Naive B cell (primary cell): Measurements from ENCODE around the gene ZC3H15. TPM values are rescaled to one million over a fixed set of nuclear protein-coding genes. Genes with fewer than 3 reads are reported as not detected.
"Not testable (repeated sequence)": the region's sequence is repeated elsewhere in the genome, so short reads cannot be mapped to it uniquely, and the experiment has no call there.

Experiments
- ATAC-seq, 2 donors: fragments of 150-1000 bp; cut with Tn5 transposase; 2 replicates each; pipeline ENCODE4 v1.10.0; 2021; ENCODE audit warnings: low read depth in 2 of 2, mild to moderate bottlenecking in 2 of 2, moderate library complexity in 2 of 2
- DNase-seq: peaks from one replicate; pipeline ENCODE4 v3.0.0; 2022
- H3K27ac Mint-ChIP-seq, 6 donors: one replicate each; pipeline ENCODE4 v1.8.0; 2020 to 2022; ENCODE audit warnings: mild to moderate bottlenecking in 6 of 6, mixed read lengths in 6 of 6, moderate library complexity in 5 of 6, inconsistent platforms in 2 of 6
- H3K27me3 Mint-ChIP-seq, 3 donors: one replicate each; pipeline ENCODE4 v1.8.0; 2021 to 2022; ENCODE audit warnings: mixed read lengths in 3 of 3, mild to moderate bottlenecking in 1 of 3
- H3K36me3 Mint-ChIP-seq, 2 donors: one replicate each; pipeline ENCODE4 v1.8.0; 2020 to 2022; ENCODE audit warnings: mixed read lengths in 2 of 2, inconsistent platforms in 1 of 2, mild to moderate bottlenecking in 1 of 2
- H3K4me1 Mint-ChIP-seq, 3 donors: one replicate each; pipeline ENCODE4 v1.8.0; 2020 to 2022; ENCODE audit warnings: mixed read lengths in 3 of 3, inconsistent platforms in 1 of 3, mild to moderate bottlenecking in 1 of 3, moderate library complexity in 1 of 3
- H3K4me3 Mint-ChIP-seq, 8 donors: one replicate each; pipeline ENCODE4 v1.8.0; 2020 to 2022; ENCODE audit warnings: mild to moderate bottlenecking in 8 of 8, mixed read lengths in 8 of 8, moderate library complexity in 8 of 8, inconsistent platforms in 2 of 8
- H3K9me3 Mint-ChIP-seq, 7 donors: one replicate each; pipeline ENCODE4 v1.8.0; 2020 to 2022; ENCODE audit warnings: mixed read lengths in 7 of 7, mild to moderate bottlenecking in 5 of 7, inconsistent platforms in 2 of 7, moderate library complexity in 1 of 7
- polyA plus RNA-seq, 6 donors: library from polyadenylated mRNA; unstranded; fragments of 300-500 nt; fragmentation: Illumina TruSeq; gene quantifications; one replicate each; pipeline ENCODE4 v1.2.3, GENCODE V29; 2021; ENCODE audit warnings: low read depth in 6 of 6

The ZC3H15 gene
- 10 to 100 TPM; 50.2 to 73.9 (median 56.8) TPM for polyA plus RNA-seq

DNA sequence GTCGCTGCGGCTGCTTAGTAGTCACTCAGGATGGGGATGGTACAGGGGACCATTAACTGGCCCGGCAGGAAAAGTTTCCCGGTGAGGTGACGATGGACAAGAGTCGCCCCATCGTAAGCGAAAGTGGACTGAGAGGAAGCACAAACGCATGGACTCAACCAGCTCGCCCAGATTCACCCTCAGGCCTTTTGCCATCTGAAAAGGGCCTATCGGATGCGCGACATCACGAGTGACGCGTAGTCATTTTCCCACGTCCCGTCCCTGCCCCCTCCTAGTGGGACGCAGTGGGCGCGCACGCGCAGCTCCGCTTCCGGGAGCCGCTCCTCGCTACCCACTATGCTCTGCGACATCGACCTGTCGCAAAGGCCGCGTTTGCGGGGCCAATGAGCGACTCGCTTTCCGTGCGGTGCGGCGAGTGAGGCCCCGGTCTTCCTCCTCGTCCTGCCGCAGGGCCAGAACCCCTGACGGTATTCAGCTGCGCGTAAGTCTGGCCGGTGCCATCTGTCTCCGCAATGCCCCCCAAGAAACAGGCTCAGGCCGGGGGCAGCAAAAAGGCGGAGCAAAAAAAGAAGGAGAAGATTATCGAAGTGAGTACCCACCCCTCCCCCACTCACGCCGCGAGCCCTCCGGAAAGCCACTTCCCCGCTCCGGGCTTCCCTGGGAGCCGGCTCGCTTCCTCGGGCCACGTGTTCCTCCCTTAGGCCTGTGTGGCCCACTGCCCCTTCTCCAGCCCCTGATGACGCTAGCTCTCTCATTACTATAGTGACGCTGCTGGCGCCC lies at the start of gene ZC3H15:
TSS of gene ZC3H15 (plus strand) at position 390 of the 780 bp plus-strand sequence. CDS start at position 513, 123 bp downstream.
- ATAC-seq, result peak; percentile 79 to 81
- no peaks in the 10 kb centered on the region for H3K27me3 Mint-ChIP-seq
- H3K36me3 Mint-ChIP-seq, result no peaks in the 10 kb centered on the region
- peaks cover 28 to 64% (median 58%) of the 10 kb centered on the region in 3 donors for H3K4me1 Mint-ChIP-seq
- peak within 1 kb of the TSS; percentile 89 to 99 (median 97) for H3K4me3 Mint-ChIP-seq
- peak within 1 kb of the TSS; percentile 97 to 100 (median 100) for H3K27ac Mint-ChIP-seq
- DNase-seq, result peak; percentile 97
- H3K9me3 Mint-ChIP-seq, result no peaks in the 10 kb centered on the region

DNA sequence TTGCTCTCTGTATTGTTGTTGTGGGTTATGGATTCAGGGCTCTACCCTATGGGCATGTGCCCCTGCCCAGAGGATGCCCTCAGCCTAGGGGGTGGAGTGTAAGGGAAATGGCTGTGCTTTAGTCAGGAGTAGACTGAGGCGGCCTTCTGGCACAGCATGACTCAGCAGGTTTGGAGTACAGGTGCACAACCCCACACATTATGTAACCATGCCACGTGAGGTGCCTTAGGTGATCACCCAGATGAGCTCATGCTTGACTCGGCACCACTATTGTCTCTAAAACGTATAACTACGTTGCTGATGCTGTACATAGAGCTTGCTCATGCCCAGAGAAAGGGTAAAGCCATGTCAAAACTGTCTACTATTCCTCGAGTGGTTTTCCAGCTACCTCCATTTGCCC lies 48.3 kb upstream of the ZC3H15 start:
- Mint-ChIP-seq H3K4me1 (peaks cover 2 to 9% (median 5%) of the 10 kb centered on the region in 3 donors), H3K4me3 (no peak overlapping the region), H3K27me3 (no peaks in the 10 kb centered on the region), H3K36me3 (peaks cover 17 to 31% of the 10 kb centered on the region in 2 donors), H3K27ac (no peak overlapping the region), H3K9me3 (peaks cover 3 to 26% (median 11%) of the 10 kb centered on the region in 7 donors)
- ATAC-seq (no peak), DNase-seq (no peak)

DNA sequence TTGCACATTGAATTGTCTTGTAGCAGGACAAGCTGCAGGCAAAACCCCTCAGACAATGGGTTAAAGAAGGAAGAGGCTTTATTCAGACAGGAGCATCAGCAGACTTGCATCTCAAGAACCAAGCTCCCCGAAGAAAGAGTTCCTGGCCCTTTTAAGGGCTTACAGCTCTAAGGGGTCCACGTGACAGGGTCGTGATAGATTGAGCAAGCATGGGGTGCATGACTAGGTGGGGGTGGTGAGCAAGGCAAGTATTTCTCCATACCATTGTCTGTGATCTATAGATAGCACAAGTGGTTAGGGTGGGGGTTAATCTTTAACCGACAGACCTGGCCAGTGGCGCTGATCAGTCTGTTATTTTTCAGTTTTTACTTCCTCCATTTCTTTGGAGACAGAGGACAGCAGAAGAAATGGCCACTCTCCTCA lies 46.4 kb upstream of the ZC3H15 start:
- peaks cover 13 to 27% of the 10 kb centered on the region in 2 donors for H3K36me3 Mint-ChIP-seq
- not testable (repeated sequence) for DNase-seq, H3K27me3 Mint-ChIP-seq, ATAC-seq
- peaks cover 3 to 26% (median 11%) of the 10 kb centered on the region in 7 donors for H3K9me3 Mint-ChIP-seq
- H3K4me3 Mint-ChIP-seq, result peak overlapping the region in 1 of 8 donors; percentile 1
- H3K4me1 Mint-ChIP-seq, result peaks cover 2 to 15% (median 8%) of the 10 kb centered on the region in 3 donors
- peak overlapping the region in 1 of 6 donors; percentile 64 for H3K27ac Mint-ChIP-seq

DNA sequence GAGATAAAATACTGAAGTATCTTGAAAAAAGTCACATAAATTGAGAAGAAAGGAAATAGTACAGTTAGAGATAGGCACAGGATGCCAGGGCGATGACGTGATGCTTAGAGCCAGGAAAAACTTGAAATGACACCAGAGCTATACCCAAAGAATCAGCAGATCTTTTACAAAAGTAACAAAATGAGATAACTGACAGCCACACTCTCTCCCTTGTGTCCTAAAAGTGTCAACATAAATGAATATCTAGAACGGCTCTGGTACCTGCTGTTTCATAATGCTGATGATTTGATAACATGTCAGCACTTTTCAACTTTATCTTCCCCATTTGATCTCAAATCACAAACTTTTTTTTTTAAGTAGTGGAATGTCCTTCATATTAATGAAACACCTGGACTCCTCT lies 45.6 kb upstream of the ZC3H15 start:
- ATAC-seq, result no peak
- no peaks in the 10 kb centered on the region for H3K27me3 Mint-ChIP-seq
- peaks cover 3 to 26% (median 11%) of the 10 kb centered on the region in 7 donors for H3K9me3 Mint-ChIP-seq
- no peak overlapping the region for H3K4me3 Mint-ChIP-seq
- peaks cover 2 to 15% (median 8%) of the 10 kb centered on the region in 3 donors for H3K4me1 Mint-ChIP-seq
- H3K27ac Mint-ChIP-seq, result peak overlapping the region in 1 of 6 donors; percentile 10
- no peak for DNase-seq
- H3K36me3 Mint-ChIP-seq, result peaks cover 11 to 24% of the 10 kb centered on the region in 2 donors

DNA sequence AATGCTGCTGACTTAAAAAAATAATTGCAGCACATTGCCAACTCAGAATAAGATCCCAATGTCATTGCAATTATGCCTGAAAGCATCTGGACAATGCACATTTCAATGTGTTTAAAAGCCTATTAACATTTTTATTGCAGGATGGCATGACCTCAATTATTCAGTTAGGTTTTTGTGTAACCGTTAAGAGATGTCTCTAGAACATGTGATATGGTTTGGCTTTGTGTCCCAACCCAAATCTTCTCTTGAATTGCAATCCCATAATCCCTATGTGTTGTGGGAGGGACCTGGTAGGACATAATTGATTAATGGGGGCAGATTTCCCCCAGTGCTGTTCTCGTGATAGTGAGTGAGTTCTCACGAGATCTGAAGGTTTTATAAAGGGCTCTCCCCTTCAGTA lies 43.2 kb upstream of the ZC3H15 start:
- peaks cover 2 to 15% (median 8%) of the 10 kb centered on the region in 3 donors for H3K4me1 Mint-ChIP-seq
- DNase-seq, result no peak
- no peak overlapping the region for H3K27ac Mint-ChIP-seq
- no peak for ATAC-seq
- H3K4me3 Mint-ChIP-seq, result no peak overlapping the region
- H3K27me3 Mint-ChIP-seq, result no peaks in the 10 kb centered on the region
- peaks cover 7 to 20% of the 10 kb centered on the region in 2 donors for H3K36me3 Mint-ChIP-seq
- H3K9me3 Mint-ChIP-seq, result peaks cover 3 to 18% (median 6%) of the 10 kb centered on the region in 7 donors

DNA sequence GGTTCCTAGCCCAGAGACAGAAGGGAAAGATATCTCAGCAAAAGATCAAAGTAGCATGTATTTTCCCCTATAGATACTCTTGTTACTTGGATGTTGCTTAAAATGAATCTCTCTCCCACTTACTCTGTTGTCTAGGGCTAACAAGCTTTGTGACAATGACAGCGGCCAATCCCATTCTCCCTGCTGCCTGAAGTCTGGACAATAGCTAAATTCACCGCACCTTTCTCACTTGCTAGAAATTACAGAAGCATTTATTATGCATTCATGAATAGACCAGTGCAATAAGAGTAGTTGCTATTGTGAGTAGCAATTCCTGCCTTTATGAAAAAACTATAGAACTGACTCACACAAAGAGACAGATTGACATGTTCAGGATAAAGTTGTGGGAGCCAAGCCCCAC lies 42.2 kb upstream of the ZC3H15 start:
- Mint-ChIP-seq H3K4me1 (peaks cover 2 to 13% (median 7%) of the 10 kb centered on the region in 3 donors), H3K4me3 (no peak overlapping the region), H3K36me3 (peaks cover 0 to 10% of the 10 kb centered on the region in 2 donors), H3K27ac (no peak overlapping the region), H3K27me3 (no peaks in the 10 kb centered on the region), H3K9me3 (peaks cover 0 to 9% (median 3%) of the 10 kb centered on the region in 7 donors)
- no peak for ATAC-seq
- no peak for DNase-seq

DNA sequence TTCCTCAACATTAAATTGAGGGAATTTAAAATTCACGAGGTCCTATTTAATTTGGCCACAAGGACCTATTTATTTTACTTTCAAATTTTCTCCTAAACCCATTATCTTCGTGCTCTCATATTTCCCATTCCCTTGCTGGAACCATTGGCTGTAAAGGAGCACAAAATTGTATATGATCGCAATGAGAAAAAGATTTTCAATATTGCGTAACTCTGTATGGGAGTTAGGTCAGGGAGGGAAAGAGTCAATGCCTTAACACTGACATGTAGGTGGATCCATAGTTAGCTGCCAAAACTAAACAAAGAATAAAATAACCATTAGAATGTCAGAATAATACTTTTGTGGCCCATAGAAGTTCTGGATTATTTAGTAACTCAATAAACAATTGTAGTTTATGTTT lies 40.6 kb upstream of the ZC3H15 start:
- Mint-ChIP-seq H3K9me3 (no peaks in the 10 kb centered on the region), H3K36me3 (no peaks in the 10 kb centered on the region), H3K4me3 (no peak overlapping the region), H3K4me1 (peaks cover 2 to 6% (median 3%) of the 10 kb centered on the region in 3 donors), H3K27me3 (no peaks in the 10 kb centered on the region), H3K27ac (no peak overlapping the region)
- DNase-seq (no peak), ATAC-seq (no peak)

DNA sequence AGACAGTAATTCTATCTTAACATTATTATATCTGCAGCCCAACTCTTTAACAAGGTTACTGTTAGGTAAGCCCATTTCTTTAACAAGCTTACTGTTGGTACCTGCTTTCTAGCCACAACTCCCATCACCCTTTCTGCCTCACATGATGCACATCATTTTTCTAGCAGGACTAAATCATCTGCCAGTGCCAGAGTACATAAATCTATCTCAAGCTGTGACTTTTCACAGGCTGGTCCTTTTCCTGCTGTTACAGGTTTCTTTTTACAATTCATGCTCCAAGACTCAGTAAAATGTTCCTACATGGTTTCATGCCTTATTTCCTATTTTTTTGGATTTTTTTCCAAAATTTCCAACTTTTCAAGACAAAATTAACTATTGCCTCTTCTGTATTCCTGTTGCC lies 30.4 kb upstream of the ZC3H15 start:
- peak overlapping the region in 1 of 6 donors; percentile 17 for H3K27ac Mint-ChIP-seq
- no peak for ATAC-seq
- no peak overlapping the region for H3K4me3 Mint-ChIP-seq

DNA sequence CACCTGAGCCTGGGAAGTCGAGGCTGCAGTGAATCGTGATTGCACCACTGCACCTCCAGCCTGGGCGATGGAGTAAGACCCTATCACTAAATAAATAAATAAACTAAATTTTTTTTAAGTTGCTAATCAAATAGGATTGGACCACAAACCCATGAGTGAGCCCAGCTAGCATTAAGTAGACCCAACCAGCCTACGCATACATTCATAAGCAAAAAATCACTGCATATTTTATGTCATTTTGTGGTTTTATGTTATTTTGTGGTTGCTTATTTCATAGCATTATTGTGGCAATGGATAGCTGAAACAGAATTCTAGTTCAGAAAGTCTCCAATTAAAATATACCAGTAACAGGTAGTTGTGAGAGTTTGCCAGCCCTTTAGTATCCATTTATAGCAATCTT lies 29.1 kb upstream of the ZC3H15 start:
- Mint-ChIP-seq H3K27me3 (no peaks in the 10 kb centered on the region), H3K36me3 (peaks cover 0 to 13% of the 10 kb centered on the region in 2 donors), H3K9me3 (peaks cover 0 to 2% (median 0%) of the 10 kb centered on the region in 7 donors), H3K27ac (no peak overlapping the region), H3K4me3 (no peak overlapping the region), H3K4me1 (peaks cover 6 to 7% (median 6%) of the 10 kb centered on the region in 3 donors)
- DNase-seq, result no peak
- ATAC-seq, result no peak

More for the DNA sequence above, 30.4 kb upstream of the ZC3H15 start:
- DNase-seq, result no peak
- H3K36me3 Mint-ChIP-seq, result peaks cover 0 to 13% of the 10 kb centered on the region in 2 donors
- H3K9me3 Mint-ChIP-seq, result no peaks in the 10 kb centered on the region
- H3K27me3 Mint-ChIP-seq, result no peaks in the 10 kb centered on the region
- peaks cover 6 to 8% (median 6%) of the 10 kb centered on the region in 3 donors for H3K4me1 Mint-ChIP-seq

DNA sequence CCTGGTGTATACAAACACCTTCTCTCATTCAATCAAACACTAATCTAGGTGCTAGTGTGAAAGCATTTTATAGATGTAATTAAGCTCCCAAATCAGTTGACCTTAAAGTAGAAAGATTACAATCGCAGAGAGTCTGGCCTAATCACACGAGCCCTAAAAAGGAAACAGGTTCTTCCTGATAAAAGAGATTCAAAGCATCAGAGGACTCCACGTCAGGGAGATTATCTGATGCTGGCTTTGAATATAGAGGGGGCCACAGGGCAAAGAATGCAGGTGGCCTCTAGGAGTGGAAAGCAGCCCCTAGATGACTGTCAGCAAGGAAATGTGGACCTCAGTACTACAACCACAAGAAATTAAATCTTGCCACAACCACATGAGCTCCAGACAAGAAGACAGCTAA lies 28.2 kb upstream of the ZC3H15 start:
- H3K27ac Mint-ChIP-seq, result no peak overlapping the region
- ATAC-seq, result no peak
- no peak overlapping the region for H3K4me3 Mint-ChIP-seq
- no peaks in the 10 kb centered on the region for H3K4me1 Mint-ChIP-seq
- H3K9me3 Mint-ChIP-seq, result peaks cover 0 to 2% (median 0%) of the 10 kb centered on the region in 7 donors
- H3K27me3 Mint-ChIP-seq, result no peaks in the 10 kb centered on the region
- peaks cover 0 to 13% of the 10 kb centered on the region in 2 donors for H3K36me3 Mint-ChIP-seq
- DNase-seq, result no peak

DNA sequence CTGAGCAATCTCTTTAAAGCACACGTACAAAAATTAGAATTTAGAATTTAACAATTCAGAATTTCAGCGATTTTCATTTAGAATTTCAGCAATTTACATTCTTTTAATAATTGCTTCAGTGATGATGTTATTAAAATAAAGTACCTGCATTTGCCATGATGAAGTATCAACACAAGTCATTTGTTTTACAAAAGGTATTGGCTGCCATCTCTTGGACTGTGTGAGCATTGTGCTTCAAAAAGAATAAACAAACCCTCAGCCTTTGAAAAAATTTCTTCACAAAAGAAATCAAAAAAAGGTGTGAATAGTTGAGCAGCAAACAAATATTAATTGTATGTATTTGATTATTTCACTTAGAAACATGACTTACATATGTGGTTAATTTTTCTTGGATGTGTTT lies 27.1 kb upstream of the ZC3H15 start:
- Mint-ChIP-seq H3K27me3 (no peaks in the 10 kb centered on the region), H3K27ac (no peak overlapping the region), H3K4me1 (no peaks in the 10 kb centered on the region), H3K4me3 (no peak overlapping the region), H3K36me3 (peaks cover 0 to 13% of the 10 kb centered on the region in 2 donors), H3K9me3 (peaks cover 0 to 2% (median 0%) of the 10 kb centered on the region in 7 donors)
- no peak for ATAC-seq
- DNase-seq, result no peak

DNA sequence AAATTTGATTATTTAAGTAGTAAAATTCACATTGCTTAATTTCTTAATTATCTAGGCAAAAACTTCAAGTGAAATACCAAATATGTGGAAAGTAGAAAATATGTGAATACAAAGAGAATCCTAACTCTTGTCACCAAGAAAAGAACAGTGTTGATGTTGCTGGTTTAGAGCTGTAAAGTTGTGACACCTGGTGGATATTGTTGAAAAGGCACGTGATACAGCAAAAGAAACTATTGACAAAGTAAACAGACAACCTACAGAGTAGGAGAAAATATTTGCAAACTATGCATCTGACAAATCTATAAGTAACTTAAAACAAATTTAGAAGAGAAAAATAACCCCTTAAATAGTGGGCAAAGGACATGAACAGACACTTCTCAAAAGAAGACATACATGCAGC lies 25.6 kb upstream of the ZC3H15 start:
- Mint-ChIP-seq H3K27me3 (no peaks in the 10 kb centered on the region), H3K4me1 (peaks cover 0 to 2% (median 0%) of the 10 kb centered on the region in 3 donors), H3K9me3 (peaks cover 0 to 2% (median 0%) of the 10 kb centered on the region in 7 donors), H3K36me3 (peaks cover 0 to 9% of the 10 kb centered on the region in 2 donors), H3K4me3 (no peak overlapping the region), H3K27ac (no peak overlapping the region)
- DNase-seq (no peak), ATAC-seq (no peak)

DNA sequence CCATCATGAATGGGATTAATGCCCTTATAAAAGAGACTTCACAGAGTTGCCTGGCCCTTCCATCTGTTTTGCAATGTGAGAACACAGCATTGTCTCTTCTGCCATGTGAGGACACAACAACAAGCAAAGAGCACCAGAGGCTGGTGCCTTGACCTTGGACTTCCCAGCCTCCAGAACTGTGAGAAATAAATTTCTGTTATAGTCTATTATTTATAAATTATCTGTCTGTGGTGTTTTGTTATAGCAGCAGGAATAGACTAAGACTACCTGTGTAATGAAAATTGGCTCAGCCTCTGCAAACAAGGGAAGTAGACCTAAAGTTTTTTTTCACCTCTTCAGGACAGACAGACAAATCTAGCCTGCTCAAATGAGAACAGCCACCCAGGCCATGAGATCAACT lies 19.3 kb upstream of the ZC3H15 start:
- peaks cover 0 to 5% of the 10 kb centered on the region in 2 donors for H3K36me3 Mint-ChIP-seq
- no peak overlapping the region for H3K27ac Mint-ChIP-seq
- H3K27me3 Mint-ChIP-seq, result no peaks in the 10 kb centered on the region
- peaks cover 0 to 6% (median 0%) of the 10 kb centered on the region in 3 donors for H3K4me1 Mint-ChIP-seq
- ATAC-seq (no peak), DNase-seq (no peak)
- H3K4me3 Mint-ChIP-seq, result no peak overlapping the region
- peaks cover 0 to 14% (median 2%) of the 10 kb centered on the region in 7 donors for H3K9me3 Mint-ChIP-seq

DNA sequence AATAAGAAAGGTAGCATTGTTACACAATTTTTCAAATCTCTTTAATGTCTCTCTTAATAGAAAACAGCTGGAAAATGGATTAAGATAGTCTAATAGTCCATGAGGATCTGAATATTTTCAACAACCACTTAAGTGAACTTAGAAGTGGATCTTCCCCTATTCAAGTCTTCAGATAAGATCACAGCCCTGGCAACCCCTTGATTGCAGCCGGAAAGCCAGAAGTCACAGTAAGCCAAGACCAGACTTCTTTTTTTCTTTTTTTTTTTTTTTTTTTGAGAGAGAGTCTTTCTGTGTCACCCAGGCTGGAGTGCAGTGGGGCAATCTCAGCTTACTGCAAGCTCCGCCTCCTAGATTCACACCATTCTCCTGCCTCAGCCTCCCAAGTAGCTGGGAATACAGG lies 18.6 kb upstream of the ZC3H15 start:
- H3K4me1 Mint-ChIP-seq, result peaks cover 0 to 6% (median 0%) of the 10 kb centered on the region in 3 donors
- DNase-seq (no peak), ATAC-seq (no peak)
- H3K27me3 Mint-ChIP-seq, result no peaks in the 10 kb centered on the region
- peaks cover 0 to 19% (median 5%) of the 10 kb centered on the region in 7 donors for H3K9me3 Mint-ChIP-seq
- no peak overlapping the region for H3K27ac Mint-ChIP-seq
- H3K4me3 Mint-ChIP-seq, result no peak overlapping the region
- H3K36me3 Mint-ChIP-seq, result peaks cover 0 to 5% of the 10 kb centered on the region in 2 donors
